Osteocyte (in vitro differentiated cells): Measurements from ENCODE around the gene NDRG3. TPM values are rescaled to one million over a fixed set of nuclear protein-coding genes. Genes with fewer than 3 reads are reported as not detected.
"Not testable (repeated sequence)": the region's sequence is repeated elsewhere in the genome, so short reads cannot be mapped to it uniquely, and the experiment has no call there.

ENCODE experiments used
- DNase-seq: peaks from one replicate; pipeline ENCODE4 v3.0.0; 2021; ENCODE audit warnings: mixed read lengths; ENCODE audit not compliant: unreplicated experiment; ENCODE audit errors: extremely low spot score
- H3K27ac Mint-ChIP-seq: one replicate; pipeline ENCODE4 v1.8.0; 2021; ENCODE audit warnings: mild to moderate bottlenecking, mixed read lengths; ENCODE audit not compliant: unreplicated experiment
- H3K27me3 Mint-ChIP-seq: one replicate; pipeline ENCODE4 v1.8.0; 2021; ENCODE audit warnings: mixed read lengths; ENCODE audit not compliant: unreplicated experiment
- H3K36me3 Mint-ChIP-seq: one replicate; pipeline ENCODE4 v1.8.0; 2021; ENCODE audit warnings: mixed read lengths; ENCODE audit not compliant: unreplicated experiment
- H3K4me1 Mint-ChIP-seq: one replicate; pipeline ENCODE4 v1.8.0; 2021; ENCODE audit warnings: mixed read lengths; ENCODE audit not compliant: unreplicated experiment
- H3K4me3 Mint-ChIP-seq: one replicate; pipeline ENCODE4 v1.8.0; 2021; ENCODE audit warnings: mild to moderate bottlenecking, moderate library complexity, mixed read lengths; ENCODE audit not compliant: unreplicated experiment
- H3K9me3 Mint-ChIP-seq: one replicate; pipeline ENCODE4 v1.8.0; 2021; ENCODE audit warnings: mixed read lengths; ENCODE audit not compliant: unreplicated experiment
- total RNA-seq: library from RNA; stranded (reverse); gene quantifications from 2 replicates; pipeline ENCODE4 v1.2.1, GENCODE V29; 2021
- TF ChIP-seq, protein P1 (sequence below): fragments of 200-600 bp; sonication (generic); IDR thresholded peaks from 2 replicates; pipeline ENCODE4 v1.5.0; 2021; ENCODE audit warnings: antibody characterized with exemption, mild to moderate bottlenecking, moderate library complexity

The NDRG3 gene
- total RNA-seq, 1 donor from 2014 or later, result 32.2 TPM

DNA sequence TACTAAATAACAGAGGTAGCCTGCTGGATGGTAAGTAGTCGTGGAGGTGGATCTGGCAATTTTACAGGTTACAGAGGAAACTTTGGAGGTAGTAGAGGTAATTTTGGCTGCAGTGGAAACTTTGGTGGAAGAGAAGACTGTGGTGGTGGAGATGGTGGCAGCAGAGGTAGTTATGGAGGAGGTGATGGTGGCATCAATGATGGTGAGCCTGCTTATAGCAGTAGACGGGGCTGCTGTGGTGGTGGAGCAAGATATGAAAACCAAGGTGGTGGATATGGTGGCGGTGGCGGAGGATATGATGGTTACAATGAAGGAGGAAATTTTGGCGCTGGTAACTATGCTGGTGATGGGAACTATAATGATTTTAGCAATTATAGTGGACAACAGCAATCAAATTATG is 125.0 kb downstream of the NDRG3 start:
- TF ChIP-seq, protein P1, sequence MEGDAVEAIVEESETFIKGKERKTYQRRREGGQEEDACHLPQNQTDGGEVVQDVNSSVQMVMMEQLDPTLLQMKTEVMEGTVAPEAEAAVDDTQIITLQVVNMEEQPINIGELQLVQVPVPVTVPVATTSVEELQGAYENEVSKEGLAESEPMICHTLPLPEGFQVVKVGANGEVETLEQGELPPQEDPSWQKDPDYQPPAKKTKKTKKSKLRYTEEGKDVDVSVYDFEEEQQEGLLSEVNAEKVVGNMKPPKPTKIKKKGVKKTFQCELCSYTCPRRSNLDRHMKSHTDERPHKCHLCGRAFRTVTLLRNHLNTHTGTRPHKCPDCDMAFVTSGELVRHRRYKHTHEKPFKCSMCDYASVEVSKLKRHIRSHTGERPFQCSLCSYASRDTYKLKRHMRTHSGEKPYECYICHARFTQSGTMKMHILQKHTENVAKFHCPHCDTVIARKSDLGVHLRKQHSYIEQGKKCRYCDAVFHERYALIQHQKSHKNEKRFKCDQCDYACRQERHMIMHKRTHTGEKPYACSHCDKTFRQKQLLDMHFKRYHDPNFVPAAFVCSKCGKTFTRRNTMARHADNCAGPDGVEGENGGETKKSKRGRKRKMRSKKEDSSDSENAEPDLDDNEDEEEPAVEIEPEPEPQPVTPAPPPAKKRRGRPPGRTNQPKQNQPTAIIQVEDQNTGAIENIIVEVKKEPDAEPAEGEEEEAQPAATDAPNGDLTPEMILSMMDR, result no peak
- Mint-ChIP-seq H3K4me3 (no peak overlapping the region), H3K36me3 (no peaks in the 10 kb centered on the region)

DNA sequence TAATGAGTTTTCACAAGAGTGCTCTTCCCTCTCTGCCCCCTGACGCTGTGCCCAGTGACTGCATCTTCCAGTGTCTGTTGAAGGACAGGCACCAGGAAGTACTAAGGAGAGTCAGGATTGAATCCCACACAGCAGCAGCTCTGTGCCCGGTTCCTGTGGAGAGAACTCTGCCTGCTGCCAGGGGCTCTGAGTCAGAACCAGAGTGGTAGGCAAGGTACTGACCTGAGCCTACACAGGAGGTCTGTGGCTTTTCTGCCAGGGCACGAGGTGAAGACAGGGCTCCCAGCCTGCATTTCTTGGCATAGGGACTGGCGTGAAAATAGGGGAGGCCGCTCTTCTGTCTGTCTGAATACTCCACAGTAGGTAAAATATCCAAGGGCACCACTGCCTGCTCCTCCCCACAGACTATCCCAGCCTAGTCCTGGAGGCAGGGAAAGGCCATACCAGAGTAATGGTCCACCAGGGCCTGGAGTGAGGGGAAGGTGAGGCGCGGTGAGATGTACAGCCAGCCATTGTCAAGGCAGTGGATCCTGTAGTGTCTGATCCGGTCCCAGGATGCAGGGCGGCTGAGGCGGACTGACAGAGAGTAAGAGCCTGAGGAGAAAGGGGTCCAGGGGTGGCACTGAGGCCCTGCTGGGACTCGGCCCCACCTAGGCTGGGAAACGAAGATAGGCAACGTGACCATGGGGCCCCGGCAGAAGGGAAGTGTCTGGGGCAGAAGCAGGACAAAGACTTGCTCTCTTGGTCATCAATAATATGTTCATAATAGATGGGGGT is 130.9 kb downstream of the NDRG3 start:
- no peaks in the 10 kb centered on the region for H3K27me3 Mint-ChIP-seq
- H3K4me3 Mint-ChIP-seq, result no peak overlapping the region
- no peak overlapping the region for H3K27ac Mint-ChIP-seq
- H3K4me1 Mint-ChIP-seq, result no peaks in the 10 kb centered on the region
- H3K36me3 Mint-ChIP-seq, result peaks cover 13% of the 10 kb centered on the region
- TF ChIP-seq, protein P1, result no peak
- no peak for DNase-seq
- no peaks in the 10 kb centered on the region for H3K9me3 Mint-ChIP-seq

More for the DNA sequence above, 125.0 kb downstream of the NDRG3 start:
- H3K27ac Mint-ChIP-seq, result no peak overlapping the region
- no peak for DNase-seq
- H3K9me3 Mint-ChIP-seq, result no peaks in the 10 kb centered on the region
- no peaks in the 10 kb centered on the region for H3K27me3 Mint-ChIP-seq
- H3K4me1 Mint-ChIP-seq, result no peaks in the 10 kb centered on the region

DNA sequence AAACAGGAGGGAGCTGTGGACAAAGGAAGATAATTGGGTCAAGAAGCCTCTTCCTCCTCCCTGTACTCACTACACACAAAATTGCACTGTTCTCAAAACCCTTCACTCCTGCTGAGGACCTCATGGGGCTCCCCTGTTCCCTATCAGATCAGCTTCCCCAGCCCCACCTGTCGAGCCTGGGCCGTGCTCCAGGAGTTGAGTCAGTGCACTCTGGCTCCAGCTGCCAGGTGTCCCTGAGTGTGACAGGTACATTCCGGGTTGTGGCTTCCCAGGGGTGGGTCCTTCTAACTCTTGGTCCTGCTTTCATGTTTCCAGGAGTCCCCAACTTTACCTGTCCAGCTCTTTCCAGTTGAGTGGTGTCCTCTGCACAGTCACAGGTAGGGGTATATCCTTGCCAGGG is 131.9 kb downstream of the NDRG3 start:
- Mint-ChIP-seq H3K36me3 (peaks cover 15% of the 10 kb centered on the region), H3K27ac (no peak overlapping the region), H3K9me3 (no peaks in the 10 kb centered on the region), H3K27me3 (no peaks in the 10 kb centered on the region), H3K4me3 (no peak overlapping the region), H3K4me1 (no peaks in the 10 kb centered on the region)
- DNase-seq, result no peak
- TF ChIP-seq, protein P1, result no peak

DNA sequence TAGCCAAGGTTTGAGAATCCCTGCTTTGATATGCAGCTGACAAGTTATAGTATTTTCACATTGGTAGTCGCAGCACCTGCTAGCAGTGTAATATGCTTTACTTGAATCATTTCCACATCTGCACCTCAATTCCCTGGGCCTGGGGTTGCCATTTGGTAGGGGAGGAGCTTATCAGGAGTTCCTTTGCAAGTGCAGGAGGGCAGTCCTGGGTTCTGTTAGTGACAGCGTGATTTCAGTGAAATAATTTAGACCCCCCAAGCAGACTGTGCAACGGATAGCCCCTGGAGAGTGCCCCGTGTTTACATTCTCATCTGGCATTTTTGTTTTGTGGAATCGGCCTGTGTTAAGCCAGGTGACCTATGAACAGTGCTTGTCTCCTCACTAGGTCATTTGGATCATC is 134.3 kb downstream of the NDRG3 start:
- Mint-ChIP-seq H3K4me3 (no peak overlapping the region), H3K36me3 (peaks cover 15% of the 10 kb centered on the region), H3K27me3 (no peaks in the 10 kb centered on the region), H3K4me1 (peaks cover 13% of the 10 kb centered on the region), H3K9me3 (no peaks in the 10 kb centered on the region), H3K27ac (no peak overlapping the region)
- TF ChIP-seq, protein P1, result no peak
- no peak for DNase-seq

DNA sequence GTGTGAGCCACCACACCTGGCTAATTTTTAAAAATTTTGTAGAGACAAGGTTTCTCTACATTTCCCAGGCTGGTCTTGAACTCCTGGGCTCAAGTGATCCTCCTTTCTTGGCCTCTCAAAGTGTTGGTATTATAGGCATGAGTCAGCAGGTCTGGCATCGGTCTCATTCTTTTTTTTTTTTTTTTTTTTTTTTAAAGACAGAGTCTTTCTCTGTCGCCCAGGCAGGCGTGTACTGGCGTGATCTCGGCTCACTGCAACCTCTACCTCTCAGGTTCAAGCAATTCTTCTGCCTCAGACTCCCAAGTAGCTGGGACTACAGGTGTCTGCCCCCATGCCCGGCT is 137.5 kb downstream of the NDRG3 start:
- not testable (repeated sequence) for DNase-seq, H3K27me3 Mint-ChIP-seq, H3K4me3 Mint-ChIP-seq, H3K9me3 Mint-ChIP-seq, H3K27ac Mint-ChIP-seq
- Mint-ChIP-seq H3K4me1 (peaks cover 23% of the 10 kb centered on the region), H3K36me3 (peaks cover 15% of the 10 kb centered on the region)
